Adipocyte (in vitro differentiated cells): Measurements from ENCODE around the gene OSBPL5.
A peak's percentile ranks its signal among the peaks of the same experiment; 100 is the strongest.

ENCODE experiments used
- DNase-seq: peaks from one replicate; pipeline ENCODE4 v3.0.0-alpha.2; 2015; ENCODE audit warnings: low read depth
- H3K27me3 ChIP-seq: replicated peaks from 2 replicates; pipeline ENCODE4 v1.7.0; 2013; ENCODE audit warnings: mild to moderate bottlenecking, low read length, moderate library complexity; ENCODE audit not compliant: control insufficient read depth, insufficient read depth
- H3K36me3 ChIP-seq: 2 replicates; pipeline ENCODE4 v1.7.0; 2013; ENCODE audit warnings: low read length, mild to moderate bottlenecking, moderate library complexity; ENCODE audit not compliant: control insufficient read depth, insufficient read depth, severe bottlenecking
- H3K4me1 ChIP-seq: 2 replicates; pipeline ENCODE4 v1.7.0; 2013; ENCODE audit warnings: mild to moderate bottlenecking, low read length, moderate library complexity; ENCODE audit not compliant: control insufficient read depth, insufficient read depth
- H3K4me3 ChIP-seq: 2 replicates; pipeline ENCODE4 v1.7.0; 2013; ENCODE audit warnings: mild to moderate bottlenecking, low read length, moderate library complexity
- H3K9ac ChIP-seq: 2 replicates; pipeline ENCODE4 v1.7.0; 2013; ENCODE audit warnings: mild to moderate bottlenecking, low read length, moderate library complexity
- H3K9me3 ChIP-seq: 2 replicates; pipeline ENCODE4 v1.7.0; 2013; ENCODE audit warnings: mild to moderate bottlenecking, low read length, moderate library complexity; ENCODE audit not compliant: control insufficient read depth

Gene OSBPL5

DNA sequence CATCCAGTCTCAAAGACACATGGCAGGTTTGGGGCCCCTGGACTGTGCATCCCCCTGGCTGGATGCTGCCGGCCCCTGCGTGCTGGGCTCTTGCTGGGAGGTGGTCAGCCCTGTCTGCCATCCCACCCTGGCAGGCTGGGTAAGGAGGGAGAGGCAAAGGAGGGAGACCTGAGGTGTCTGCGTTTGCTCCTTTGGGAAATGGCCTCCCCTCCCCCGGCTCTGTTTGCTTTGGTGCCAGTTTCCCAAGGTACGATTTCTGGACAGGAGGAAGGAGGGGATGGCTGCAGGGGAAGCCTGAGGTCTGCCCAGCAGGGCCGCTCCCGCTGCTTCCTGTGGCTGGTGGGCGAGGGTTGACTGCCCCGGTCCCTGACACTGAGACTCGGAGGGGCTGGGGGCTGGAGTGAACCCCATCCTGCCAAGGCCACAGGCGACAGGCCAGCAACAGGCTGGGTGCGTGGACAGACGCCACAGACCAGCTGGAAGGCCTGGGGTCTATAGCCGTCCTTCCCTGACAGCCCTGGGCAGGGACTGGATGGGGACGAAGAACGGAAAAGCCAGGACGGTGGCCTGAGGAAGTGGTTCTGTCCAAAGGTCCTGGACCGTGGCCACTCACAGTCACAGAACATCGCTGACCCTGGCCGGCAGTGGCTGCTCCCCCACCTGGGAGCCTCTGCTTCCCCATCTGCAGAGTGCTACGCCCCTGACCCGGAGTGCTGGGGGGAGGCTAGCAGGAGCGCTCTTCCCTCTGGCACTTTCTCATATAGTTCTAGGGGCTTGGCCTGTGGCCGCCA is 38.0 kb downstream of the OSBPL5 start:
- DNase-seq = no peak
- Histone ChIP-seq H3K4me3 (no peak overlapping the region), H3K9ac (no peak overlapping the region), H3K9me3 (no peaks in the 10 kb centered on the region), H3K4me1 (peaks cover 28% of the 10 kb centered on the region), H3K27me3 (no peaks in the 10 kb centered on the region), H3K36me3 (peaks cover 20% of the 10 kb centered on the region)

DNA sequence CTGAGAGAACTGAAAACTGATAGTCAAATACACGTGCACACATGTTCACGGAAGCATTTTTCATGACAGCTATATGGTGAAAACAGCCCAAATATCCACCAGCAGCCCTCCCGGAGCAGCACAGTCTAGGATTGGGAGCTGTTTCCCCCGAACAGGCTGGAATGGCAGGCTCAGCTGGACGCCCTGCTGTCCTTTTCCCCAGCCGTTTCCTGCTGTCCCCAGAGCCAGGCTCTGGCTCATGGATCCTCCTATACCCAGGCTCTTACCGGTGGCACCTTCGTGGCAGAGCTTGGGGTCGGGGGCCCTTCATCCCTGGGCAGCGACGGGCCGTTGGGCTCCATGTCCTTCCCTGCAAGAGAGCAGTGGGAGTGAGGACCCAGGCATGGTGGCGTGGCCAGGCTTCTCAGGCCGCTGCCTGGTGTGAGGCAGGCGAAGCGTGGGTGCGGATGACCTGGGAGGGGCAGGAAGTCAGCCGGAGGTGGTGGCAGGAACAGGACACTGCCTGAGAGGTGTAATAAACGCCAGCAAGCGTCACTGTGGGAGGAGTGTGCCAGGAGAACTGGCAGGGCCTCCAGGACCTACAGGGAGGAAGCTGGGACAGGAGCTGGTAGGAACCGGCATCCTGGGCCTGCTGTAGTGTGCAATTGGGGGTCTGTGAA is 38.8 kb downstream of the OSBPL5 start:
- DNase-seq = no peak
- H3K27me3 ChIP-seq = no peaks in the 10 kb centered on the region

DNA sequence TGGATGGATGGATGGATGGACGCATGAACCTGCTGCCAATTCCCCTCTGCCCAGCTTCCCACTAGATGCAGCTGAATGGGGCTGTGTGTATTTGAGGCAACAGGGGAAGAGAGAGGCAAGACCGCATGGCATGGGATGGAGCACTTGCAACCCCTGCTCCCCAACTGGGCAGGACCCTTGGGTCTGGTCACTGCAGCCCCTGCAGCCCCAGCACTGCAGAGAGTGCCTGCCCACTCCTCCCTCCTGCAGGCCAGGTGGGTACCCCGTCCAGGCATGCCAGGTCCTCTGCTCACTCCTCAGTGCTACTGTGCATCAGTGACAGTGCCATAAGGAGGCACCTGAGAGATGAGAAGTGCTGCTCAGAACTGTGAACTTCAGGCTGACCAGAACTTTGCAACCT is 40.3 kb downstream of the OSBPL5 start:
- H3K9ac ChIP-seq = no peak overlapping the region
- H3K27me3 ChIP-seq = no peaks in the 10 kb centered on the region
- peaks cover 38% of the 10 kb centered on the region for H3K36me3 ChIP-seq
- H3K9me3 ChIP-seq = no peaks in the 10 kb centered on the region
- H3K4me1 ChIP-seq = peaks cover 28% of the 10 kb centered on the region
- H3K4me3 ChIP-seq = no peak overlapping the region
- no peak for DNase-seq

More for the DNA sequence above, 38.8 kb downstream of the OSBPL5 start:
- H3K4me3 ChIP-seq = no peak overlapping the region
- peaks cover 28% of the 10 kb centered on the region for H3K4me1 ChIP-seq
- H3K36me3 ChIP-seq = peaks cover 28% of the 10 kb centered on the region
- H3K9me3 ChIP-seq = no peaks in the 10 kb centered on the region
- no peak overlapping the region for H3K9ac ChIP-seq

DNA sequence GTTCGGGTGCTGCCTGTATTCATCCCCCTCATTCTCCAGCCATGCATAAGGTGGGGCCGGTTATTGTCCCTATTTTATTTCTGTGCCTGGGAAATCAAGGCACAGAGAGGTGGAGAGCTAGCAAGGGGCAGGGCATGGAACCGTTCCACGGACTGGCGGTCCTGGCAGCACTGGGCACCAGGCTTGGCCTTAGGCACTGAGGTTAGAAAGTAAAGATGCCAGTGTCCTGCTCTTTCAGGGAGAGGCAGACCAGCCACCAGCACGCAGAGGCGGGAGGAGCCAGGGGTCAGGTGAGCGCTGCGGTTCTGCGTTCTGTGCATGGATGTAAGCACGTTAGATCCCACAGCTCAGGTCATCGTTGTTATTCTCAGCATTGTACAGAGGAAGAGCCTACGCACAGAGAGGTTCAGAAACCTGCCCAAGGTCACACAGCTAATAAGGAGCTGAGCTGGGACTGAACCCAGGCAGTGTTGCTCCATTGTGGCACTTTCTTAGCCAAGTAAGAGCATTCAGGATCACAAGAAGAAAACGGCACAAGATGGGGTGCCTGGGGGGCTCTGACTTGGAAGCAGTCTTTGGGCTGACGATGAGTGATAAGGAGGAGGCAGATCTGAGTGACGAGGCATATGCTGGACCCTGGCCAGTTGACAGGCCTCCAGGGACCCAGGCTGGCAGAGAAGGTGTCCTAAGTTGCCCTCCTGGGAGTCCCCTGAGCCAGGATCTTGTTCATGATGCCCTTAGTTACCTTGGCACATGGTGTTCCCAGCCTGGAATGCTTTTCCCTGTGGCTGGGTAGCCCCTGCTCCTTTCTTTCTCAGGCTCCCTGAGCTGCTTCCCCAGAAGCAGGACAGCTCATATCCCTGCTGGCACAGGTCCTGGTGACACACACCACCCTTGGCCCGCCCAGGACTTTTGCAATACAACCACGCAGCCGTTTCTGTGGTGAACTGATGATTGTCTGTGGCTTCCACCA is 41.1 kb downstream of the OSBPL5 start:
- peak; percentile 97 for DNase-seq
- no peaks in the 10 kb centered on the region for H3K27me3 ChIP-seq

DNA sequence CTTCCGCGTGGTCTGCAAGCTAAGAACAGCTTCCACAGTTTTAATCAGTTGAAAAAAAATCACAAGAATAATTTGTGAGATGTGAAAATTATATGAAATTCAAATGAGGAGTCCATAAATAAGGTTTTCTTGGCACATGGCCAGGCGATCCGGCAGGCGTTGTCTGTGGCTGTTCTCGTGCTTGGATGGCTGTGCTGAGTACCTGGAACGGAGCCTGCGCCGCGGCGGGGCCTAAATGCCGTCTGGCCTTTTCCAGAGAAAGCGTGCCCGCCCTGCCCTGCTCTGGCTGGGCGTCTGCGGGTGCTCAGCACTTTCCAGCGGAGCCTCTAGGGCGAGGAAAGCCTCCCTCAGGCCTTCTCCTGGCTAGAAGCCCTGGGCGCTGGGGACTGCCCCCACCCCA is 41.8 kb downstream of the OSBPL5 start:
- no peak for DNase-seq
- Histone ChIP-seq H3K4me1 (peaks cover 28% of the 10 kb centered on the region), H3K27me3 (no peaks in the 10 kb centered on the region), H3K36me3 (peaks cover 41% of the 10 kb centered on the region), H3K9ac (peak overlapping the region; percentile 63), H3K4me3 (no peak overlapping the region), H3K9me3 (no peaks in the 10 kb centered on the region)

More for the DNA sequence above, 41.1 kb downstream of the OSBPL5 start:
- Histone ChIP-seq H3K4me3 (no peak overlapping the region), H3K36me3 (peaks cover 45% of the 10 kb centered on the region), H3K9ac (peak overlapping the region; percentile 63), H3K4me1 (peaks cover 28% of the 10 kb centered on the region), H3K9me3 (no peaks in the 10 kb centered on the region)

DNA sequence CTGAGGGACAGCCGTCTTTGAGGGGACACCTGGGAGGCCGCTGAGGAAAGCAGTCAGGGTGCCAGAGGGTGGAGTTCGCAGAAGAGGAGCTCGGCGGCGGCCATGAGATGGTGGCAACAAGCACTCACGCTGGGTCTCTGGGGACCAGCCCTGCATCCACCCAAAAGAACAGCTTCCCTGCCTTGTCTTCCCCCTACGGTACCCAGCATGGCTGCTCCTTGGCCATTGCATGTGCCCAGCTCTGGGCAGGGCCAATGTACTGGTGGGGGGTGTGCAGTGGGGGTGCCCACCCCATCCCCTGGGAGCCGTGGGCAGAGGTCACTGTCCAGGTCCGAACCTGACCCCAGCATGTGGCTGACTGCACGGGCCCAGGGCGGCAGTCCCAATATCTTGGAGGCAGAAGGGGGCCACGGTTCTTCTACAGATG is 42.3 kb downstream of the OSBPL5 start:
- H3K9me3 ChIP-seq = no peaks in the 10 kb centered on the region
- DNase-seq = no peak
- H3K4me3 ChIP-seq = no peak overlapping the region
- H3K4me1 ChIP-seq = peaks cover 28% of the 10 kb centered on the region
- H3K27me3 ChIP-seq = no peaks in the 10 kb centered on the region
- peak overlapping the region; percentile 63 for H3K9ac ChIP-seq
- peaks cover 39% of the 10 kb centered on the region for H3K36me3 ChIP-seq

DNA sequence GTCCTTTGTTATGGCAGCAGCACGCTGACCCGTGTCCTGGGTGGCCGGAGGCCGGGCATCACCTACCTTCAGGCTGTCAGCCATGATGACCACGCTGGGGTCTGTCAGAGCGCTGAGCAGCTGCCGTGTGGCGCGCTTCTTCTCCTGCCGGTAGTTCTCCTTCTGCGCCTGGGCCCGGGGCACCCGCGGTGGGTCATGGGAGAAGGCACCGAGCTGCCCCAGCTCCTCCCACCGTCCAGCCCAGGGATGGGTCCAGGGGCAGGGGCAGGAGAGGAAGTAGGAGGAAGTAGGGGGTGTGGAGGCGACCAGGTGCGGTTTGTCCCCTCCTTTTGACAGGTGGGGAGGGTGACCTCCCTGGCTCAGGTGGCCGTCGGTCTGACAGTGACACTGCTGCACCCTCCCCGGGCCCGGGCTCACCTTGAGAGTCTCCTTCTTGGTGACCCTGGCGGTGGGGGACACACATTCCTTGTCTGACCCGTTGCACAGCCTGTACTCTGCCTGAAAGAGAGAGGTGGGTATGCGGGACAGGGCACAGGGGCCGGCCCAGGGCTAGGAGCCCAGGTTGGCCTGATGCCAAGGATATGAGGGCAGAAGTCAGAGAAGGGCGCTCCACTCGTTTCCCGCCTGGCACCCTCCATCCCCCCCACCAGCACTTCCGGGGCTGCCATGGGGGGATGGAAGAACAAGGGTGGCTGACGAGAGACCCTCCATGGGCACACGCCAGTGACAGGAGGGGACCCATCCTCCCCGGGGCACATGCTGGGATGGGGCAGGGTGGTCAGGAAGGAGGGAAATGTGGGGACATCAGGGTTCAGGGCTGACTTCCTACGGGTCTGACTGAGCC is 43.0 kb downstream of the OSBPL5 start:
- no peak overlapping the region for H3K9ac ChIP-seq
- no peaks in the 10 kb centered on the region for H3K9me3 ChIP-seq
- H3K4me3 ChIP-seq = no peak overlapping the region
- peaks cover 28% of the 10 kb centered on the region for H3K4me1 ChIP-seq
- no peak for DNase-seq
- H3K27me3 ChIP-seq = no peaks in the 10 kb centered on the region
- peaks cover 39% of the 10 kb centered on the region for H3K36me3 ChIP-seq

DNA sequence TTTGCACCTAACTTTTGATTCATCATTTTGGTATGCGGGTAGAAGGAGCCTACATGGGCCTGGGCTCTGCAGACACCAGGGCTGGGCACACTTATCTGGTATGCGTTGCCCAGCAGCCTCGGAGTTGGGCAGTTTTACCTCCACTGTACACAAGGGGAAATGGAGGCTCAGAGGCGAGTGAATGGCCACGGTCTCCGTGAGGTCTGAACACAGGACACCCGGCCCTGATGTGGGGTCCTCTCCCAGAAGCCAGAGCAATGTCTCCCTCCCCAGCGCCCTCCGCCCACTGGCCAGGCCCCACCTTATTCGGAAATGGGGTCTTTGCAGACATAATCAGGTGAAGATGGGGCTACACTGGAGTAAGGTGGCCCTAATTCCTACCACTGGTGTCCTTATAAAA is 43.7 kb downstream of the OSBPL5 start:
- Histone ChIP-seq H3K36me3 (peaks cover 33% of the 10 kb centered on the region), H3K4me3 (no peak overlapping the region), H3K9me3 (no peaks in the 10 kb centered on the region), H3K27me3 (no peaks in the 10 kb centered on the region), H3K9ac (no peak overlapping the region), H3K4me1 (peaks cover 28% of the 10 kb centered on the region)
- DNase-seq = no peak

DNA sequence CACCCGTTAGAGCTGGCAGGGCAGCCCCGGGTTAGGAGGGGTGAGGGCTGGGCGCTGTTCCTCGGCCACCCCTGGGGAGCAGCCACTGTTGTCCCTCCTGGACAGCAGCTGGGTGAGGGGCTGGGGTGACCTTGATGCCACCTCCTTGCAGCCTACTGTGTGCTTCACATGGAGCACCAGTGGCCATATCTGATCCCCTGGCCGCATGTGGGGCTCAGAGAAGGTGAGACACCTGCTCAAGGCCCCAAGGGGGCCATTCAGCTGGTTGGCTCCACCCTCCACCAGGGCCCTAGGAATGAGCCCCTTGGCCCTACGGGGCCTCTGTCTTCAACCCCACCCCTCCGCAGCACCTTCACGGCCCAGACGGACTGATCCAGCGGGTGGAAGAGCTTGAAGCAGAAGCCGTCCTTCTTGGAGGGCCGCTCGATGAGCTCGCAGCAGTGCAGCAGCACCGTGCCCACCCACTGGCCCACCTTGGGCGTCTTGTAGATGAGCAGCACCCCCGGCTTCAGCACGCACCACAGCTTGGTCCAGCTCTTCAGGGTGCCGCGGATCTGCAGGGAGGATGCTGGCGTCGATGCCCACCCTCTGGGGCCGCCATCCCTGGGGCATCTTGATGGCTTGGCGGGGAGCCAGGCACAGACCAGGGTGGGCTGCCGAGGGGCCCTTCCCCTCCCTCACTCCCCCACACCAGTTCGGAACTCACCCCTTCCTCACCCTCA is 44.9 kb downstream of the OSBPL5 start:
- Histone ChIP-seq H3K27me3 (no peaks in the 10 kb centered on the region), H3K9me3 (no peaks in the 10 kb centered on the region), H3K9ac (no peak overlapping the region), H3K4me1 (peaks cover 34% of the 10 kb centered on the region), H3K4me3 (no peak overlapping the region), H3K36me3 (peaks cover 27% of the 10 kb centered on the region)
- DNase-seq = no peak
